ENCODE data around the gene GNA14.
"Not testable (repeated sequence)": the region's sequence is repeated elsewhere in the genome, so short reads cannot be mapped to it uniquely, and the experiment has no call there.

GNA14 gene

GRCh38 chr9:77531400-77531799, 116.7 kb downstream of the GNA14 start:
- DNase-seq = no peak

GRCh38 chr9:77523891-77524290, 124.2 kb downstream of the GNA14 start:
- DNase-seq = no peak

- DNase-seq = no peak
These were observed 127.0 kb downstream of the GNA14 start for GRCh38 chr9:77521091-77521490.

GRCh38 chr9:77518688-77519087, 129.4 kb downstream of the GNA14 start:
- DNase-seq = no peak

- no peak for DNase-seq
These were observed 131.3 kb downstream of the GNA14 start for GRCh38 chr9:77516781-77517180.

GRCh38 chr9:77514886-77515711, 133.0 kb downstream of the GNA14 start:
- DNase-seq = no peak

- DNase-seq = no peak
These were observed 134.7 kb downstream of the GNA14 start for GRCh38 chr9:77513457-77513856.

GRCh38 chr9:77512876-77513275, 135.2 kb downstream of the GNA14 start:
- no peak for DNase-seq

GRCh38 chr9:77511525-77511924, 136.6 kb downstream of the GNA14 start:
- no peak for DNase-seq

GRCh38 chr9:77510666-77511065, 137.5 kb downstream of the GNA14 start:
- DNase-seq = no peak

- DNase-seq = no peak
These were observed 139.7 kb downstream of the GNA14 start for GRCh38 chr9:77508396-77508795.

- no peak for DNase-seq
These were observed 140.7 kb downstream of the GNA14 start for GRCh38 chr9:77507212-77507961.

GRCh38 chr9:77505232-77505631, 142.9 kb downstream of the GNA14 start:
- no peak for DNase-seq

- DNase-seq = no peak
These were observed 145.6 kb downstream of the GNA14 start for GRCh38 chr9:77502568-77502967.

GRCh38 chr9:77498891-77499290, 149.2 kb downstream of the GNA14 start:
- no peak for DNase-seq

- no peak for DNase-seq
These were observed 150.6 kb downstream of the GNA14 start for GRCh38 chr9:77497322-77498198.

- peak; percentile 79 for DNase-seq
These were observed 152.1 kb downstream of the GNA14 start for GRCh38 chr9:77495834-77496671.

GRCh38 chr9:77490279-77490678, 157.8 kb downstream of the GNA14 start:
- DNase-seq = not testable (repeated sequence)

GRCh38 chr9:77489405-77490163, 158.5 kb downstream of the GNA14 start:
- DNase-seq = not testable (repeated sequence)

GRCh38 chr9:77488439-77489126, 159.5 kb downstream of the GNA14 start:
- DNase-seq = no peak

- no peak for DNase-seq
These were observed 161.2 kb downstream of the GNA14 start for GRCh38 chr9:77486968-77487367.
